SK-N-DZ (cell line): ENCODE measurements around the gene ERP27.

Experiments used
- DNase-seq: peaks from one replicate; pipeline ENCODE4 v3.0.0-alpha.2; 2015; ENCODE audit warnings: low spot score

The ERP27 gene

DNA sequence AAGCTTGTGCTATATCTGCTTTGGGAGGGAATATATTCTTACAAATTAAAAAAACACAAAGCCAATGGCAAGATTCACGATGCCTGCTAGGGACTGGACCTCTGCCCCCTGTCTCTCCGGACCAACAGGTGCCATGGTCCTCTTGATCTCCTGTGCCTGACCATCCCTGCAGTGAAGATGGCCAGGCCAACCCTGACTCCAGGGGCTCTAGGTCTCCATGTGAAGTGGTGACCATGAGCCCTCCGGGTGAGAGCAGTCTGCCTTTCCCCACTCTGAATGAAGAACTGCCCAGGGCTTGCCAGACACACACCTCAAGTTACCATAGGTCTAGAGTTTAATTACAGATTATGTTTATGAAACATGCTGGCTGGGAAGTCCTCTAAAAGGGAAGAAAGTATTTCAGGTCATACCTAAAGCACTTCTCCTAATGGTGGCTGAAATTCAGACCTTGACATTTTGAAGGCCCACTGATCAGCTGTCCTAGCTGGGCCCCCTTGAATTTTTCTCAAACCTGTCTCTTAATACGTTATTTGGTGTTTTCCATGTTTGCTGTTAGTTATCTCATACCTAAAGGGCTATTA lies 21.7 kb upstream of the ERP27 start:
- no peak for DNase-seq

DNA sequence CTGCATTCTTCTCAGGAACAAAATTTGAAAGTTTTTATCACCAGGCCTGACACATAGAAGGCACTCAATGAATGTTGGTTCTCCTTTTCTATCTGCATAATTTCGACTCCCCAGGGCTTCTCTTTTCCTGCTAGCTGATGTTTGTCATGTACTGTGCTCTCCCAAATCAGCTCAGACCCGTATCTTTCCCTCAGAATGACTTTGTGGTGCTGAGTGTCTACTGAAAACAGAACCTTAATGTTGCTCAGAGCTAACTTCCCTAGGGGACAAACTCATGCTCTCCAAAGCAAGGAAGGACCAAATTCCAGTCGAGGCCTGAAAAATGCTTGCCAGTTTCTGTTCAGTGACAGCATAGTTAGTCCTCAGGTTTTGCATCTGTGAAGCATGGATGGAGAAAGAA lies 21.1 kb upstream of the ERP27 start:
- DNase-seq, result no peak

DNA sequence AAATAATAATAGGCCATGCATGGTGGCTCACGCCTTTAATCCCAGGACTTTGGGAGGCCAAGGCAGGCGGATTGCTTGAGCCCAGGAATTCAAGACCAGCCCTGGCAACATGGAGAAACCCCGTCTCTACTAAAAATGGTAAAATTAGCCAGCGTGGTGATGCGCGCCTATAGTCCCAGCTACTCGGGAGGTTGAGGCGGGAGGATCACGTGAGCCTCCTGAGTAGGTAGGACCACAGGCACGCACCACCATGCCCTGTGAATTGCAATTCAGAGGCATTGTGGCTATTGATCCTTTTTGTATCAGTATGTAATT lies 20.7 kb upstream of the ERP27 start:
- no peak for DNase-seq

DNA sequence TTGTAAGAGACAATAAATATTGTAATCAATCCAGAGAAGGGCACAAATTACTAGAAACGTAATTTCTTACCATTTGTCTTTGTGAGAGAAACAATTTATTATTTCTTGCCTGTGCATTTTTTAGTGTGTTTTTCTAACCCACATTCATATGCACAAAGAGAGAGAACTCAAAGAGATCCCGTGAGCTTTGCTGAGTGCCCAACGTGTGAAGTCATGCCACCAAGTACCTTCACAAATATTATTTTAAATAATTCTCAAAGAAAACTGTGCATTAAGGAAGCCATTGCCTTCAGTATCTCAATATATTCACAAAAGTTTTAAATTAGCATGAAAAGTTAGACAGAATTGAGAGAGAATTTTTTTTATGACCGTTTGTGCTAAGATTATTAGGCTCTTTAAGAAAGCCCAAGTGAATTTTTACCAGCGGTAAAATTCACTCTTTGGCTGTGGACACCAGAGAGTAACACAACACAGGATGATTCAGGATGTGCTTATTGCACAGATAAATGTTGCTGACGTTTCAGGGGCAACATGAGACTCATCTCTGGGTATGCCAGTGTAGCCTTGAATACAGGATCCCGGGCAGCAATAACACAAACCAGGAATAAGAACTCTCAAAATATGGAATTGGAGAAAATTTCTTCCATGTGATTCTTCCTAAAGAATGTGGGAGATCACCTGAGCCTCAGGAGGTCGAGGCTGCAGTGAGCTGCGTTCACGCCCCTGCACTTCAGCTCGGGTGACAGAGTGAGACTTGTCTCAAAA lies 20.2 kb upstream of the ERP27 start:
- DNase-seq, result no peak

DNA sequence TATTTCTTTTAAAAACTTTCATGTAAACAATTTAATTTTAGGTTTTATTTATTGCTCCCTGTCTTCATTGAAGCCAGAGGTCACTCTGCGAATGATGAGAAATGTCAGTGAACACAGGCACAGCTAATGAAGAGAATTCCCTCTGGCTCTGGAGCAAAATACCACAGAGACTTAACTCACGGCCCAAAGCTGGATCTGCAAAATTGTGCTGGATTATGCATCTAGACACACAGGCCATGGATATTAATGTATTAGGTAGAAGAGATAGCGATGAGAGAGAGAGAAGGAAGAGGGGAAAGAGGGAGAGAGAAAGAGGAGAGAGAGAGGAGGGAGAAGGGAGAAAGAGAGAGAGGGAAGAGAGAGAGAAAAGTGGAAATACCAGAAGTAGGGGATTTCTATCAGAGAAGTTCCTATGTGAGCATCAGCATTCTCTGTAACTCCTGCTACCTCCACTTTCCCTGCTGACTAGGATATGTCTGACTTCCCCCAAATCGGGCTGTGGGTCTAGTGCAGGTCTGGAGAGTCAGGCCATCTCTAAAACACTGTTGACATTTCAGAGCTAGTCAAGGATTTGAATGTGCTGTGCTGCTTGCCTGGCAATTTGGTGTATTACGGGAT lies 19.3 kb upstream of the ERP27 start:
- DNase-seq, result no peak

DNA sequence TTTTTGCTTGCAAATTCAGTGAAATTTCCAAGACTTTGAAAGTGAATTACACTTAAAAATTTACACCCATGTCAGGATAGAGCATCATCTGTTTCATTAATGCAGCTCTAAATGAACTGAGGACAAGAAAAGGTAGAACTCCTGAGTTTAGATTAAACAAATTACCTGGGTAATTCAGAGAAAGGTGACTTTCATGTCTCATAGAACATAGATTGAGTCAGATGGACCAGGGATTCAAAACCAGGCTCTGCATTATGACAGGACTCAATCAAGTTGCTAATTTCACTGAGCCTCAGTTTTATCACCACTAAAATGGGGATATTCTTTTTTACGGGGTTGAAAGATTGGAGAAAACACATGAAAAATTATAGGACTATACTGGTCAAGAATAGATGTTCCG lies 18.6 kb upstream of the ERP27 start:
- DNase-seq, result no peak

DNA sequence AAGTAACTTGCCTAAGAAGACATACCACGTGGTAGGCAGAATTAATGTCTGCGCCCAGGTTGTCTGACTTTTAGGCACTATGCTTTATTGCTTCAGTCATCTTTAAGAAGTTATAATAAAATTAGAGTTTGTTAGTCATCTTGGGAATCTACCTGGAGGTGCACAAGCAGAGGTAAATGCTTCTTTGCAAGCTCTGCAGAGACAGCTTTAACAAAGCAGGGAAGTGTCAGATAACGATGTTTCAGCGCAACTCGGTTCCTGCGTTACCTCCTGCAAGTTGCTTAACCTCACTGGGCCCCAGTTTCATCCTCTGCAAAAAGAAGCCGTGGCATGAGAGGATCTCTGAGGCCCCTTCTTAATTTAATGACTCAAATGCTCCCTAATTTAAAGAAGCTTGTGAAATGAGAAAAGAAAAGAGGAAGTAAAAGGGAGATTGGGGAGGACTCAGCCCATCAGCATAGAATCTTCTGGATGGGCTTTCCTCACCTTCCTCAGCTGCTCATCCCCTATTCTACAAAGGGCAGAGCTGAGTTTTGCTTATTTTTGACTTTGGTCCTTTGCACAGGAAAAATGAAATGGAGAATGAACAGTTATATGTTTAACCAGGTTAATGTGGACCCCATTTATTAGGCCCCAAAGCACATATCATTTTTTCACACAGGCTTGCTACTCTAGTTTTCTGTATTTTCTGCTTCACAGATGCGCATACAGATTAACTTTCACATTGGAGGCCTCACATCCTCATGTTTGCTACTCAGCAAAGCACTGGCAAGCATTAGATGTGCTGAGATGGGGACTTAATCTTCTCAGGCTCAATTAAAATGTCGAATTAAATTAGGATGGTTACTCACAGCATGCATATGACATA lies 17.9 kb upstream of the ERP27 start:
- peak; percentile 58 for DNase-seq

DNA sequence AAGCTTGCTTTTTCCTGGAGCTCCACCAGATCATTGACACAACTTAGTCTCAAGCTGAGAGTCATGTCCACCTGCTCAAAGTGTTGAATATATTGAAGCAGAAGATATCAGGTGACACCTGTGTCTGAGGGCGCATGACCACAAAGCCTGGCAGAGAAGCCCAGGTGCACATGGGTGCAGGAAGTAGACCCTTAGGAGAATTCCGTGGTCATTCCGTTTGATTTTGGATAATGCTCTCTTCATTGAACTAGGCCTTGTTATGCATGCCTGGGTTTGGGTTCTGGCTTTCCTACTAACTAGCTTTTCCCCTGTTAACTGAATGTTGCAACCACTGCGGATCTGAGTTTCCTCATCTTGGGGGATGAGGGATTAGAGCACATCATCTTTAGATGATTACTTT lies 15.9 kb upstream of the ERP27 start:
- no peak for DNase-seq

DNA sequence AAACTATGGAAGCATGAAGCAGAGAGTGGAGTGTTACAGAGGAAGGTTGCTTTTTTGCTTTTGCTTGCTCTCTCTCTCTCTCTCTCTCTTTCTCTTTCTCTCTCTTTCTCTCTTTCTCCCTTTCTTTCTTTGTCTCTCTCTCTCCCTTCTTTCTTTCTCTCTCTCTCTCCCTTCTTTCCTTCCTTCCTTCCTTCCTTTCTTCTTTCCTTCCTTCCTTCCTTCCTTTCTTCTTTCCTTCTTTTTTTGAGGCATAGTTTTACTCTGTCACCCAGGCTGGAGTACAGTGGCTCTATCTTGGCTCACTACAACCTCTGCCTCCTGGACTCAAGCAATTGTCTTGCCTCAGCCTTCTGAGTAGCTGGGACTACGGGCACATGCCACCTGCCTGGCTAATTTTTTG lies 15.4 kb upstream of the ERP27 start:
- no peak for DNase-seq

DNA sequence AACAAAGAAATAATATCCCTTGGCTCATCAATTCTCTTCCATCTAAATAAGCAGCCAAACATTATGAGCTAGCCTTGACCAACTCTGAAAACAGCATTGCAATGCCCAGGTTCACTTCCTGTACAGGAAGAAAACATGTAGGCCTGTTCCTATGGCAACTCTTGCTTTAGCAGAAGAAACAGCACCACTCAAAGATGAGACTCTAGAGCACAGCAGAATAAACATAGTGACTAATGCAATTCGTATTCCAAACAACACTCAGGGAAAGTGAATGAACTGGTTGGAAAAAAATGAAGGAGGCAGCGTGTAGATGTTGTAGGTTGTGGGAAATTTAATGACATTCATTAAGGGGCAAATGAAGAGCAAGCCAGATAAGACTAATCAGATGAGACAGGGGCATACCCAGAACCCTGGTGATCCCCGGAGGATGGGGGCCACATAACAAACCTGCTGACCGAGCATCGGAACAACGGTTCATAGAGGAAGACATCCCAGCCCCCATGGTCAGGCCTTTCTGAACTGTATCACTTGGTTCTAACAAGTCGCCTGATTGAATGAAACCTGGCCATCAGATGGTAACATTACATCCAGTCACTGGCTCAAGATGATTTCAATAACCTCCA lies 14.1 kb upstream of the ERP27 start:
- DNase-seq, result no peak

DNA sequence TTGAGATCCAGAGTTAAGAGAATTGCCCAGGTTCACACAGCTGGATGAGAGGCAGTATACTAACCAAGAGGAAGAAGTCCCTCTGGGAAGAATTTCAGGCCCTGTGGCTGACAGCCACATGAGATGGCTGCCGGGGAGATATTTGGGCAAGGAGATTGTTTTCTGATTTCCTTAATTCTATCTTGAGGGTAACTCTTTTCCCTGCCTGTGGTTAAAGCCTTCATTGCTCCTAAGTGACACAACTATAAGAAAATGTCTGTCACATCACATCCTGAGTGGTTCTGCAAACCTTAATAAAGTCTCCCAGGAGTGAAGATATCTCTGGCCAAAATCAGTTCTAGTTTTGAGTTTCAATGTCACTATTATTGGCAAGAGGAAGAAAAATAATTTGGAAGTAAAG lies 13.5 kb upstream of the ERP27 start:
- DNase-seq, result no peak

DNA sequence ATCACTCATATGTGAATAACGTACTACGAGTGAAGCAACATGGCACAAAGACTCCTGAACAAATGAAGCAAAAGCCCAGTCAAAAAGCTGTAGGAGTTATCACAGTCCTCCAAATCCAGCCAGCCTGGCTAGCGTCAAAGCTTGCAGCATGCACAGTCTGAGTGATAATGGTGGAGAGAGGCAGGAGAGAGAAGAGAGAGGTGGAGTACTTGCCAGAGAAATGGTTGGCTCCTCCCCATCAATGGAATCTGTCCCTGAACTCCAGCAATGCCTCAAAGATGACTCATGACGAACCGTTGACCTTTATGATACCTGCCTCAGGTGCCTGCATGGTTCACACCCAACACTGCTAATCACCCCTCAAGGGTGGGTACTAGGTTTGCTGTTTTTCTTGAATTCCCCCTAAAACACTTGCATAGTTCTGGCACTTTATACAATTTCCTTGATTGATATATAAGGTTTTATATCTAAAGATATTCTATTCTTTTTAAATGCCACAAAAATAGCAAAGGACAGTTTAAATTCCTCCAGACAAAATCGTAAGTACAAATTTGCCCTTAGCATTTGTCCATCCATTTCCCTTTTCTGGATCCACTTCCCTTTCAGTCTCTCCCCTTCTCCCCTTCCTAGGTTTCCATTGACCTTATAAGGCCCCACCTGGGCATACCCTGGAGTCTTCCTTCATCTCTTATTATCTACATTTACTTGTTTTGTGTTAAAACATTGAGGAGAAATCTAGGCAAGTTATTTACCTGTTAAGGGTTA lies 12.8 kb upstream of the ERP27 start:
- peak; percentile 39 for DNase-seq

DNA sequence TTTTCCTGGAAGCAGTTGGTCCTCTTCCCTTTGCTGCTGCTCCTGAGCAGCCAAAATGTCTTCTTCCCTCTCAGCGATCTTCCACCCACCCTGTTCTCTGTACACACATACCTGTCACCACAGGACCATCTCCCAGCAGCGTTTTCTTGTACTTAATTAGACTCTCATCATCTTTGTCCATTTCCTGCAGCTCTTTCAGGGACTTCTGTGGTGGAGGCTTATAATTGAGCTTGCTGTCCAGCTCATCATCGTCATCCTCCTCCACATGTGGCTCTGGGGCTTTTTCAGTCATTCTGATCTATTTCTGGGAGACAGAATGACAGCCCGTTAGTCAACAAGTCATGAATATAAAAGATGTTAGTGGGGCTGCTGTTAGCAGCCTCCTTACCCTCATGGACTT lies 12.1 kb upstream of the ERP27 start:
- no peak for DNase-seq

DNA sequence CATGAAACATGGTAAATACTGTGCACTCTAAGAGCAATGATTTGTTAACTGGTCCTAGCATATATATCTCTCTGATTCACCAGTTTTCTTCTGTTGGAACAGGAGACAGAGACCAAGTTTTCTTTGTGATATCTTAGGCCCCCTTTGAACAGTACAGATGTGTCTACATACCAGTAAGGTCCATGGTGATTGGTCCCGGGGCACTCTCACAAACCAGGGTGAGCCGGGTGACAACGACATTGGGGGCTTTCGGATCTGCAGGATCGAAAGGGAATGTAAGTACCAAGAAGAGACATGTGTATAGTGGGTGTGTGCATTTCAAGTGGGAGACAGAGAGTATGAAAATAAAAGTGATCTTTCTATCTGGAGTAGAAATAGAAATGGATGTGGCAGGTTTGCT lies 11.3 kb upstream of the ERP27 start:
- no peak for DNase-seq

DNA sequence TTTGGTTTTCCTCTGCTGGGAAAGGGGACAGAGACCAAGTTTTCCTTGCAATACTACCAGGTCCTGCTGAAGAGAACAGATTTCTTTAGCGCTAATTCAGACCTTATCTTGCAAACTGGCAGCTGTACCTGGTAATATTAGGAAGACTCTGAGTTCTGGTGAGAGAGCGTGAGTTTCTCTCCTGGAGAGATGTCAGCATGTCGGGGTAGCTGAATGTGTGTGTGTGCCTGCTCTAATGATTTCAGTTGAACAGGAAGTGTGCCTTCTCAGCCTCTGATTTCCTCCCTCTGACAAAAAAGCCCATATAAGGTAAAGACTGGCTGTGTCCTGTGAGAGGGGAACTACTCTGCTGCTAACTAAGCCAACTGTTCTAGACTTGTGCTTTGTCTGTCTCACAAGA lies 10.3 kb upstream of the ERP27 start:
- peak; percentile 85 for DNase-seq

DNA sequence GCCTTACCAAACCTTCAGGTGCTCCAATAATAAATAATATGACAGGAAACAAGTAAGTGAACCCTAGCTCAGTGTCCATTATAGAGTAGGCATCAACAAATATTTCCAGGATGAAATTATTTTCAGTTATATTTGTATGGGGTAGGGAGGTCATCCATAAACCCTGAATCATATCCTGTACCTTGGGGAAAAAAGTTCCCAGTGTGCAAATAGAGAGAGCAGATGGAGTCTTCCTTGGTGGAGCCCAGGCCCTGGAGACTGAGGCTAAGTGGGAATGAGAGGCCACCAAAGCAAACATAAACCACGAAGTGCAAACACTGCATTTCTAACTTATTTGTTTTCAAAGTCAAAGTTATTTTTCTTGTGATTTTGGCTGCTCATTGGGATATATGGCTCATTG lies 8.5 kb upstream of the ERP27 start:
- DNase-seq, result no peak

DNA sequence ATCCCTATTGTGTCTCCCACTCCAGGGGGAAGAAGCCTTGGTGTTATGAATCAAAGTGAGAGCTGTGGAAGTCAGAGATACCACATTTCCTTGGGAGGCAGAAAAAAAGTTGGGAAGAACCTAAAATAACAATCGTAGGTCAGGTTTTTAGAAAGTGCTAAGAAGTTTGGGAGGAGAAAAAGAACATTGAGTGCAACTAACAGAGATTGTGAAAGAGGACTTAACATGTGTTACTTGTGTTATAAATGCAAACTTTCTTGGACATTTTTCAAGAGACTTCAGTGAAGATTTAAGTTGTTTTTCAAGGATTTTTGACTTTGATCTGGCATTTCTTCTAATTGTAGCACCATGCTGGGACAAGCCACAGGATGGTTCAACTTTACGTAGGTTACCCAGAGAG lies 7.8 kb upstream of the ERP27 start:
- DNase-seq, result no peak

DNA sequence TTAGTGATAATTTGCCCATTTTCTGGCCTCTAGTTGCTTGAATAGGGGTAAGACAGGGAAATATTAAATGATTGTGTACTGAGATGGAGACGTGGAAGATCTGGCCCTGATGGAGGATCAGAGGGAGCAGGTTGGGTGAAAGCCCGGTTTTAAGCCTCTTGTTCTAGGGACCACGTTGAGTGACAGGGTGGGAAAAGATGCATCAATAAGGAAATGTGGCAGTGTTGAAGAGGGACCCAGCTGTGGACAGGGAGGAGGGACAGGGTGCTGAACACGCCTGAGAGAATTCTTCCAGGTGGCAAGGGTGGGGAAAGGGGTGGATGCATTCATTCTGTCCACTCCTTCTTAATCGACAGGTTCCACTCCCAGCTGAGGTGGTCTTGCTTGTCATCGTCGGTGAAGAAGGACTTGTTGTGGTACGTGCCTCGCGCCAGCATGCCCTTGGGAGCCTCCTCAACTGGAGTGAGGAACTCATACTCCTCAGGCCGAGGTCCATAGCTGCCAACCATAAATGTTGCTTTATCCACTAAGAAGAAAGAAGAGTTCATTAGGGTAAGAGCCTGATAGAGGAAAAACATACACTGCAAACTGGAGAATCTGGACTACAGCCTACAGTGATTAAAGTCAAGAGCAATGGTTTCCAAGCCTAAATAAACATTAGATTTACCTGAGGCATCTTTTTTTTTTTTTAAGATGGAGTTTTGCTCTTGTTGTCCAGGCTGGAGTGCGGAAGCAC lies 4.0 kb upstream of the ERP27 start:
- no peak for DNase-seq

DNA sequence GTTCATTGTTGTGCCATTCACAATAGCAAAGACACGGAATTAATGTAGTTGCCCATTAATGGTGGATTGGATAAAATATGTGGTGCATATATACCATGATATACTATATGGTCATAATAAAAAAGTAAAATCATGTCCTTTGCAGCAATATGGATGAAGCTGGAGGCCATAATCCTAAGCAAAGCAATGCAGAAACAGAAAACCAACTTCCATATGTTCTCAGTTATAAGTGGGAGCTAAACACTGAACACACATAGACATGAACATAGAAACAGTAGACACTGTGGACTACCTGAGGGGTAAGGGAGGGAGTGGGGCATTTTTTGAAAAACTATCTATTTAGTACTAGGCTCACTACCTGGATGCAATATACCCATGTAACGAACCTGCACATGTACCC lies 3.0 kb upstream of the ERP27 start:
- no peak for DNase-seq

DNA sequence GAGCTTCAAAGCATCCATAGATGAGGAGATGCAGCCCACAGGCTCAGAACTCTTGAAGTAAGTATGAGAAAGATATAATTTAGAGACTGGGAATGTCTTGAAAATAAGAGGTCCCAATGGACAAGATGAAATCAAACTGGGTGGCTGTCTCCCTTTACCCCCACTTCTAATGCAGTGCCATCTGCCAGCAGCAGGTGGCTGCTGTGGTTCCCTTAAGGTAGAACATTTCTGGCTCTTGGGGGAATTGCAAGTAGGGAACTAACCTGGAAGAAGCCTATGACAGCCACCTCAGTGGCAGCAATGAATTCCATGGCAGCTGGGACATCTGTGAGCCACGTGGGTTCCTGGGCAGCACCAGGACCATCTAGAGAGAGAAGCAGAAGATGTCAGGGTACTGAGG lies 648 bp downstream of the ERP27 start:
- DNase-seq, result no peak

DNA sequence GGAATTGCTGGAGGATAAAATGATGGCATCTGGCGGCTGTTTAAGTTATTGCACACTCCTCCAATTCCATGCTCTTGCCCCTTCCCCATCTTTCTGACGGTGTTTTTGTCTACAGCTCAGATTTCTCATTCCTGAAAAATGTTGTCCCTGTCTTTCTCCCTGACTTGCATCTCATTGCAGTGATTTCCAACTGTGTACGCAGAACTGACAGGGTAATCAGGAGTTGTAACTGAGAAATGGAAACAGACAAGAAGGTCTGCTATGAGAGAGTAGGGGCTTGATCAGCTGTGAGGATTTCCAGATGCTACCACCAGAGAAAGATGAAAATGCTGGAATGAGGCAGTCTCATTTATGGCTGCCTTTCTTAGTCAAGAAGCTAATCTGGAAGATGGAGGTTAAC lies 1.3 kb downstream of the ERP27 start:
- peak; percentile 45 for DNase-seq
